GM19468 (cell line): ENCODE results near the gene FGF11.

Experiments
- ATAC-seq: cut with Tn5 transposase; IDR thresholded peaks from one replicate; pipeline ENCODE4 v1.9.1; 2021; ENCODE audit warnings: mild to moderate bottlenecking, moderate library complexity, moderate number of reproducible peaks; ENCODE audit not compliant: unreplicated experiment; ENCODE audit errors: extremely low read depth

The FGF11 gene

GRCh38 chr17:7407485-7408251 lies 31.6 kb upstream of the FGF11 start, which contains the start of gene NLGN2:
Gene NLGN2 (plus strand): TSS chr17:7407845. CDS start chr17:7408256, 411 bp downstream.
- no peak for ATAC-seq

- no peak for ATAC-seq
These were observed 31.0 kb upstream of the FGF11 start for GRCh38 chr17:7408252-7408727.

- ATAC-seq: no peak
These were observed 30.4 kb upstream of the FGF11 start for GRCh38 chr17:7408863-7409262.

- ATAC-seq: no peak
These were observed 29.6 kb upstream of the FGF11 start for GRCh38 chr17:7409716-7410115.

- ATAC-seq: no peak
These were observed 28.5 kb upstream of the FGF11 start for GRCh38 chr17:7410634-7411426.

- no peak for ATAC-seq
These were observed 27.9 kb upstream of the FGF11 start for GRCh38 chr17:7411427-7411750.

GRCh38 chr17:7413346-7413985 lies 25.8 kb upstream of the FGF11 start:
- no peak for ATAC-seq

GRCh38 chr17:7414837-7415236 lies 24.5 kb upstream of the FGF11 start:
- no peak for ATAC-seq

- ATAC-seq: no peak
These were observed 23.5 kb upstream of the FGF11 start for GRCh38 chr17:7415784-7416183.

GRCh38 chr17:7416323-7416722 lies 23.0 kb upstream of the FGF11 start:
- ATAC-seq: no peak

- ATAC-seq: no peak
These were observed 22.2 kb upstream of the FGF11 start for GRCh38 chr17:7417056-7417655.

- no peak for ATAC-seq
These were observed 20.7 kb upstream of the FGF11 start for GRCh38 chr17:7418472-7419152.

- no peak for ATAC-seq
These were observed 19.3 kb upstream of the FGF11 start, which contains the start of gene SPEM1 for GRCh38 chr17:7419819-7420610. Gene SPEM1 (plus strand): TSS chr17:7420324. CDS start chr17:7420385, 61 bp downstream.

- ATAC-seq: no peak
These were observed 18.1 kb upstream of the FGF11 start for GRCh38 chr17:7421186-7421585.

GRCh38 chr17:7423679-7424078 lies 15.6 kb upstream of the FGF11 start:
- ATAC-seq: no peak

GRCh38 chr17:7425316-7425715 lies 14.0 kb upstream of the FGF11 start, which contains the start of gene SPEM2:
Gene SPEM2 (plus strand): TSS chr17:7425616. CDS start chr17:7425689, 73 bp downstream.
- no peak for ATAC-seq

GRCh38 chr17:7425756-7426155 lies 13.6 kb upstream of the FGF11 start:
- no peak for ATAC-seq

GRCh38 chr17:7426203-7426863 lies 13.0 kb upstream of the FGF11 start:
- no peak for ATAC-seq
